Heart left ventricle (tissue), 16 donors: Measurements from ENCODE around the gene FBXO30. TPM values are rescaled to one million over a fixed set of nuclear protein-coding genes. Genes with fewer than 3 reads are reported as not detected.
A peak's percentile ranks its signal among the peaks of the same experiment; 100 is the strongest.

Source experiments
- ATAC-seq, 4 donors: fragments of 200-7000 bp; cut with Tn5 transposase; one replicate each; pipeline ENCODE4 v1.9.1; 2020 to 2022; ENCODE audit warnings: moderate library complexity in 4 of 4, mild to moderate bottlenecking in 3 of 4, moderate number of reproducible peaks in 1 of 4
- DNase-seq, 5 donors: peaks; one replicate each; pipeline ENCODE4 v3.0.0-alpha.2; 2020
- H3K27ac ChIP-seq, 12 donors: fragments of 200-600 bp; sonication (generic) in 4 of 12; one replicate each; pipeline versions ENCODE4 v1.5.0 to v1.8.0; 2016 to 2022; ENCODE audit warnings: mild to moderate bottlenecking in 2 of 12
- H3K27me3 ChIP-seq, 9 donors: fragments of 200-600 bp; sonication (generic) in 2 of 9; one replicate each; pipeline versions ENCODE4 v1.5.1 to v1.8.0; 2016 to 2022; ENCODE audit warnings: mild to moderate bottlenecking in 3 of 9
- H3K36me3 ChIP-seq, 9 donors: fragments of 200-600 bp; sonication (generic) in 2 of 9; one replicate each; pipeline versions ENCODE4 v1.5.0 to v1.8.0; 2018 to 2022; ENCODE audit warnings: mild to moderate bottlenecking in 2 of 9
- H3K4me1 ChIP-seq, 12 donors: fragments of 200-600 bp; sonication (generic) in 4 of 12; one replicate each; pipeline versions ENCODE4 v1.5.0 to v1.8.0; 2016 to 2022; ENCODE audit warnings: mild to moderate bottlenecking in 3 of 12
- H3K4me3 ChIP-seq, 12 donors: fragments of 200-600 bp; sonication (generic) in 4 of 12; one replicate each; pipeline versions ENCODE4 v1.5.0 to v1.8.0; 2017 to 2022; ENCODE audit warnings: mild to moderate bottlenecking in 9 of 12, moderate library complexity in 4 of 12
- H3K9me3 ChIP-seq, 12 donors: fragments of 200-600 bp; sonication (generic) in 4 of 12; one replicate each; pipeline versions ENCODE4 v1.5.0 to v1.8.0; 2016 to 2022; ENCODE audit warnings: mild to moderate bottlenecking in 1 of 12
- POLR2A ChIP-seq, 2 donors: fragments of 450-650 bp; IDR thresholded peaks; one replicate each; pipeline ENCODE4 v1.6.1; 2017; ENCODE audit warnings: antibody characterized with exemption in 2 of 2, mild to moderate bottlenecking in 2 of 2, moderate library complexity in 2 of 2
- WGBS, 4 donors: extraction: QIAGEN DNeasy Blood & Tissue Kit in 2 of 4; methylation state at CpG; one replicate each; pipeline versions ENCODE4 v1.1.5 to v1.1.7; 2013 to 2018; 5-methylcytosine and 5-hydroxymethylcytosine counted together
- intact Hi-C, 10 donors: fragments of 100-400 bp; cut with DNase I; formaldehyde crosslinking; loops; one replicate each; pipeline versions ENCODE4 v1.11.1 to v1.14.2; 2022
- polyA plus RNA-seq, 2 donors: library from polyadenylated mRNA; stranded (reverse); fragments of 200-250 nt; gene quantifications; one replicate each; pipeline ENCODE4 v1.2.3, GENCODE V29; 2013
- total RNA-seq, 9 donors: library from RNA; depleted of rRNA in 2 of 9; stranded (reverse); fragments of >200 nt in 2 of 9; fragmentation: NEBNext Ultra II Directional in 3 of 9; extraction: Animal tissue kit (Norgen Biotek cat#: 25700) in 3 of 9; gene quantifications; one replicate each; pipeline versions ENCODE4 v1.1.0 to v1.2.4, GENCODE V29; 2016 to 2023
- TF ChIP-seq, protein P1 (sequence below), 12 donors: fragments of 200-600 bp; sonication (generic) in 4 of 12; IDR thresholded peaks; one replicate each; pipeline versions ENCODE4 v1.5.0 to v1.8.0; 2018 to 2022; ENCODE audit warnings: antibody characterized with exemption in 12 of 12, mild to moderate bottlenecking in 5 of 12
- donor health status: ischemic (EF 13 %, LVEDD 7.1; RV severe dilation, severe dysfunction).
- donor health status: healthy with polysubstance abuse.
- donor health status: DM: no; HTN: yes; CAD: no.
- donor health status: DM: no; HTN: no; CAD: no.
- donor health status: ischemic (EF 25% LVEDD 6.9; RV normal size, moderate dysfunction).
- donor health status: ischemic (EF 25% LVEDD 5.7; RV mildly dilated, moderate dysfunction).
- donor health status: healthy.
- donor health status: DM: yes; HTN: yes; CAD: no.
- donor health status: ischemic (EF 35%, LVEDD 5.7; RV mildly dilated, moderate dysfunction).
- donor health status: nonischemic (EF 11% LVEDD 7.7; RV severe dilation, severe dysfunction).
- donor health status: DM: yes; HTN: yes; CAD: no.
- donor health status: PGD.
- donor health status: ischemic (EF 29% LVEDD 5.4; RV normal size, mild dysfunction).
- donor health status: nonischemic (EF 23%, LVEDD 6.1; RV moderate dilation, normal function).

Gene FBXO30
- total and polyA plus RNA-seq, 11 donors: 7.0 to 17.1 (median 13.7) TPM

DNA sequence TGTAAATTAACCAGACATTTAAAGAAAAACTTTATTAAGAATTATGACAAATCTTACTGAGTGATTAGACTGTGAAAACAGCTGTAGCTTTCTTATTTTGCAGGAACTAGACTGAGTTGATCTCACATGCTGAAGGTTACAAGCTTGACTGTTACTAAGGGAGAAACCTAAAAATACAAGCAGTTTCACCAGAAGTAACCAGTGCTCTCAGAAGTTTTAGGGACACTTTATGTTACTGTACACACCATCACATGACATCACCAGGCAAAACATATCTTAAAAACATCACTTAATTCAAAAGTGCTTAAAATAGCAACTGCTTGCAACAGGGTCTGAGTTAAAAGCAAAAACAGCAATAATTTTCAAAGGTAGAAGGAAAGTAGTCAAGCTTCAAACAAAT lies 5.4 kb downstream of the FBXO30 start:
- H3K27ac ChIP-seq: peak overlapping the region in 4 of 12 donors; percentile 5 to 50 (median 24)
- no peak for TF ChIP-seq POLR2A (IDR thresholded peaks at IDR 0.05)
- TF ChIP-seq, protein P1, sequence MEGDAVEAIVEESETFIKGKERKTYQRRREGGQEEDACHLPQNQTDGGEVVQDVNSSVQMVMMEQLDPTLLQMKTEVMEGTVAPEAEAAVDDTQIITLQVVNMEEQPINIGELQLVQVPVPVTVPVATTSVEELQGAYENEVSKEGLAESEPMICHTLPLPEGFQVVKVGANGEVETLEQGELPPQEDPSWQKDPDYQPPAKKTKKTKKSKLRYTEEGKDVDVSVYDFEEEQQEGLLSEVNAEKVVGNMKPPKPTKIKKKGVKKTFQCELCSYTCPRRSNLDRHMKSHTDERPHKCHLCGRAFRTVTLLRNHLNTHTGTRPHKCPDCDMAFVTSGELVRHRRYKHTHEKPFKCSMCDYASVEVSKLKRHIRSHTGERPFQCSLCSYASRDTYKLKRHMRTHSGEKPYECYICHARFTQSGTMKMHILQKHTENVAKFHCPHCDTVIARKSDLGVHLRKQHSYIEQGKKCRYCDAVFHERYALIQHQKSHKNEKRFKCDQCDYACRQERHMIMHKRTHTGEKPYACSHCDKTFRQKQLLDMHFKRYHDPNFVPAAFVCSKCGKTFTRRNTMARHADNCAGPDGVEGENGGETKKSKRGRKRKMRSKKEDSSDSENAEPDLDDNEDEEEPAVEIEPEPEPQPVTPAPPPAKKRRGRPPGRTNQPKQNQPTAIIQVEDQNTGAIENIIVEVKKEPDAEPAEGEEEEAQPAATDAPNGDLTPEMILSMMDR (IDR thresholded peaks at IDR 0.05): no peak
- H3K27me3 ChIP-seq: no peaks in the 10 kb centered on the region
- H3K9me3 ChIP-seq: no peaks in the 10 kb centered on the region
- peaks cover 0 to 21% (median 19%) of the 10 kb centered on the region in 9 donors for H3K36me3 ChIP-seq
- intact Hi-C loops: loop anchor here in 1 of 10 donors (10.0 kb wide), 1 partner anchor 156 kb away; the partner anchor contains the start of gene SHPRH
- ATAC-seq (no peak), DNase-seq (no peak)
- no peak overlapping the region for H3K4me3 ChIP-seq
- peaks cover 0 to 55% (median 42%) of the 10 kb centered on the region in 12 donors for H3K4me1 ChIP-seq

DNA sequence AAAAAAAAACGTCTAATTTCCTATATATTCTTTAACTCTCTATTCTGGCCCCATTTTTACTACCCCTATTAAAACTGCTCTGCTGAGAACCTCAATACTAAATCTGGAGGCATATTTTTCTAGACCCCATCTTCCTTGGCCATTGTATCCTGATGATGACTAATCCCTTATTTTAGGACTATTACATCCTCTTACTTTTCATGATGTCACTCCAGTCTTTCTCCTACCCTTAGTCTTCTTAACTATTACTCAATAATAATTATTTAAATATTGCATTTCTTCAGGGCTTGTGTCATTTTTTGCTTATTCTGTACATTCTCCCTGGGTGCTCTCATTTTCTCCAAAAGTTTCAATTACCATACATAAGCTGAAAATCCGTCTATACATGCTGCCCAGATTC lies 6.4 kb downstream of the FBXO30 start:
- WGBS, 4 donors: 79 to 92% (median 85%) methylated on average over 2 of the region's 2 CpGs
- Histone ChIP-seq H3K27me3 (no peaks in the 10 kb centered on the region), H3K27ac (peak overlapping the region in 1 of 12 donors; percentile 50), H3K36me3 (peaks cover 0 to 30% (median 28%) of the 10 kb centered on the region in 9 donors), H3K9me3 (no peaks in the 10 kb centered on the region), H3K4me1 (peaks cover 0 to 53% (median 41%) of the 10 kb centered on the region in 12 donors), H3K4me3 (no peak overlapping the region)
- DNase-seq (no peak), ATAC-seq (peak in 1 of 4 donors; percentile 58)
- intact Hi-C loops: loop anchor here in 1 of 10 donors (10.0 kb wide), 1 partner anchor 157 kb away; the partner anchor contains the start of gene SHPRH
- no peak for TF ChIP-seq POLR2A (IDR thresholded peaks at IDR 0.05)
- TF ChIP-seq, protein P1 (IDR thresholded peaks at IDR 0.05): no peak

DNA sequence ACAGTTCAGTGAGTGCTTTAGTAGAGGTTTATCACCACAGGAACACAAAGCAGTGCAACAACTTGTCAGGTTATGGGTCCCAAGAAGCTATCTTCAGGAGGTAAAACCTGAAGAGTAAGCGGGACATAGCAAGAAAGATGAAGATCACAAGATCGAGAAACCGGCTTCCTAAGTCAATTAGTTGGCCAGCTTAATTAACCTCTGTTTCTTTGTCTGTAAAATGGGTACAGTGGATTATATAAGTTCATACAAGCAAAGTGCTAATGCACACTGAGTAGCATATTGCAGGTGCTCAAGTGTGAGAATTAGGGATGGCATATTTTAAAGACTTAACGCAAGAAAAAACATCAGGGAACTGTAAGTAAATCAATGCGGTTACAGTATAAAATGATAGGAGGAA lies 12.5 kb downstream of the FBXO30 start:
- Histone ChIP-seq H3K4me3 (no peak overlapping the region), H3K27ac (no peak overlapping the region), H3K4me1 (peaks cover 0 to 21% (median 7%) of the 10 kb centered on the region in 12 donors), H3K9me3 (no peaks in the 10 kb centered on the region), H3K27me3 (no peaks in the 10 kb centered on the region), H3K36me3 (peaks cover 0 to 67% (median 33%) of the 10 kb centered on the region in 9 donors)
- 97 to 98% (median 97%) methylated on average over 5 of the region's 5 CpGs for WGBS, 4 donors
- intact Hi-C loops: loop anchor here in 1 of 10 donors (10.0 kb wide), 1 partner anchor 163 kb away; the partner anchor contains the start of gene SHPRH
- TF ChIP-seq, protein P1 (IDR thresholded peaks at IDR 0.05): no peak
- no peak for TF ChIP-seq POLR2A (IDR thresholded peaks at IDR 0.05)
- ATAC-seq: no peak
- DNase-seq: no peak

DNA sequence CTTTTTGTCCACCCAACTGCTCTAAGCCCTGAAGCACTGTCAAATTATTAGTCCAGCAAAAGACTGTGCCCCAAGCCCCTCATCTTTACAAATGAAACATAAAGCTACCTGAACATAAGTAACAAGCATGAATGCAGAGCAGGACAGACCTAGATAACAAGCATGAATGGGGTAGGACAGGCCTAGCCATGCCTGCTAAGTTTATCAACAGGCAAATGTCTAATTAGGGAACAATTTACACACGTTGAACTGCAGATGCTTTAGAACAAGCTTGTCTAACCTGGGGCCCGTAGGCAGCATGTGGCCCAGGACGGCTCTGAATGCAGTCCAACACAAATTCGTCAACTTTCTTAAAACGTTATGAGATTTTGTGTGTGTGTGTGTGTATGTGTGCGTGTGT lies 13.6 kb downstream of the FBXO30 start:
- no peak overlapping the region for H3K27ac ChIP-seq
- peak in 2 of 4 donors; percentile 44 to 45 for ATAC-seq

More for the DNA sequence above, 13.6 kb downstream of the FBXO30 start:
- H3K27me3 ChIP-seq: no peaks in the 10 kb centered on the region
- TF ChIP-seq POLR2A (IDR thresholded peaks at IDR 0.05): no peak
- TF ChIP-seq, protein P1 (IDR thresholded peaks at IDR 0.05): no peak
- WGBS, 4 donors: 67 to 77% (median 73%) methylated on average over 6 of the region's 6 CpGs
- H3K4me3 ChIP-seq: no peak overlapping the region
- H3K4me1 ChIP-seq: peaks cover 0 to 27% (median 10%) of the 10 kb centered on the region in 12 donors
- peaks cover 0 to 64% (median 30%) of the 10 kb centered on the region in 9 donors for H3K36me3 ChIP-seq
- DNase-seq: no peak
- intact Hi-C loops: loop anchor here in 1 of 10 donors (10.0 kb wide), 1 partner anchor 164 kb away; the partner anchor contains the start of gene SHPRH
- no peaks in the 10 kb centered on the region for H3K9me3 ChIP-seq
